Nucleus accumbens (tissue), 56 donors: ENCODE results near the gene SELENBP1.
"Not testable (repeated sequence)": the region's sequence is repeated elsewhere in the genome, so short reads cannot be mapped to it uniquely, and the experiment has no call there.

Experiments
- DNase-seq, 56 donors: peaks; one replicate each; lab custom pipeline; 2025; lab: John Stamatoyannopoulos, UW

The SELENBP1 gene

DNA sequence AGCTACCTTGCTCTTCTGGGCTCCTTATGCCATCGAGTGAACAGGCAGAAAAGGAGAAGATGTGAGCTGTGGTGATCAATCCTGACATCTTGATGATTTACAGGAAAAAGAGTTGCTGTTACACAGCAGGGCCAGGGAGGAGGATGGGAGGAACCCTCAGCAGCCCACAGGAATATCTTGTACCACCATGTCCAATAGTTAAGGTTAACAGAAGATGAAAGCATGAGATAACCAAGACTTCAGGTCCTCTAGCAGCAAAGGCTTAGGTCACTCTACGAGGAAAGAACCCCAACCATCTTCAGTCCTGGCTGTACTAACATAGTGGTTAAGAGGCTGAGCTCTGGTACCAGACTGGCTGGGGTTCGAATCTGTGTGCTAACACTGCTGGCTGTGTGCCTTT is 12.1 kb upstream of the SELENBP1 start:
- no peak for DNase-seq

DNA sequence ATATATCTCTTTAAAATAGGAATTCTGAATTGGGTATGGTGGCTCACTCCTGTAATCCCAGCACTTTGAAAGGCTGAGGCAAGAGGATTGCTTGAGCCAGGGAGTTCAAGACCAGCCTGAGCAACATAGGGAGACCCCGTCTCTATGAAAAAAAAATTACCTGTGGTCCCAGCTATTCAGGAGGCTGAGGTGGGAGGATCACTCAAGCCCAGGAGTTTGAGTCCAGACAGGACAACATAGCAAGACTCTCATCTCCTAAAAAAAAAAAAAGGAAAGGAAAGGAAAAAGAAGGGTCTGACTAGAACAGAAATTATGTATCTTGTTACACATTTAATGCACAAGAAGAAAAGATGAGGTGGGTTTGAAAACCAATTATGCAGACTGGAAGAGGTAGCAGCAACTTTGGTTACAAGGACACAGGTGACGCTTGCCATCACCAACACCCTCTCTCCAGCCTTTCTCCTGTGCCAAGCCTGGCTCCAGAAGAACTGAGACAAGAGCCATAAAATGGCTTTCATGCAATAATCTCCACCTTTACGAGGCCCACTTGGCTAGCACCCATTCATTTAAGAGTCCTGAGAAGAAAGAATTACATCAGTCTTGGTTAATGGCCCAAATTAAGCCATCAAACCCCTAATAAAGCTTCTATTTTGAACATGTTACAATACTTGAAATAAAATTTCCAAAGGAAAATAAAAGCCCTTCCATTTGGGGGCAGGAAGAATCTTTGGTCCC is 4.8 kb upstream of the SELENBP1 start:
- DNase-seq: no peak

DNA sequence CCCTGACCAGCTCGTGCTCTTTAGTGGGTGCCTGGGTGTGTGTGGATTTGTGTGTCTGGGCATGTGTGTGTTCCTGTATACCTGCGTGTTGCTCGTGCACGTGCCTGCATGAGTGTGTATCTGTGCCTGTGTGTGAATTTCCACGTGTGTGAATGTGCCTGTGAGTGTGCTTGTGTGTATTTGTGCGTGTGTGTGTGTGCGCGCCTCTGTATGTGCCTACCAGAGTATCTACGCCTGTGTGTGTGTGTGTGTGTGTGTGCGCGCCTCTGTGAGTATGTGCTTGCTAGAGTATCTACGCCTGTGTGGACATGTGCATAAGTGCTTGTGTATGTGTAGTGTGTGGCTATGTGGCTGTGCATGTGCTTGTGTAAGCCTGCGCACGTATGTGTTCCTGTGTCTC is 691 bp upstream of the SELENBP1 start:
- no peak for DNase-seq

DNA sequence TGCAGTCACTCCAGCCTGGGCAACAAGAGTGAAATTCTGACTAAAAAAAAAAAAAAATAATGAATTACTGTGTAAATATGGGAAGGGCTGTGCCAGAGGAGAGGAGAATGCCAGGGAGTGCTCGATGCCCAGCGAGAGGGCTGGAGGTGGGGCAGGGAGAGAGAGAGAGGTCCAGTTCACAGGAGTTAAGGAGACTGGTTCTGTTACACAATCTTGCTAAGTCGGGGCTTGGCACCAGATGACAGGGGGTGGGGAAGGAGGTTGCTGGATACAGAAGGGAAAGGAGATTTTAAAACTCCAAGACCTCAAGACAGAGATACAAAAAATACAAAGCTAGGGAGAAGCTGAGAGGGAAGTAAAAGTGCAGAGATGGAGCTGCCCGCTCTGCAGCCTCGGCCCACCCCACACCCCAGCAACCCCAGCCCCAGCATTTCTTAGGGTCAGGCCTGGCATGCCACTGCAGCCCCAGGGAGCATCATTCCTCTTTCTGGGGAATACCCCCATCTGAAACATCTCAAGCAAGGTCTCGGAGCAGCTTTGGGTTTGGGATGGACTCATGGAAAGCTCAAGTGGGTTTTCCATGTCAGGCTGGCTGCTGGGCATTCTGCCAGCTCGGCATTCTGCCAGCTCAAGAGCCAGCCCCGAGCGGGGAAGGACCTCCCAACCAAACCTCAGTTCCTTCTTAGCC is 991 bp downstream of the SELENBP1 start:
- peak in 46 of 56 donors; percentile 7 to 71 (median 37) for DNase-seq

DNA sequence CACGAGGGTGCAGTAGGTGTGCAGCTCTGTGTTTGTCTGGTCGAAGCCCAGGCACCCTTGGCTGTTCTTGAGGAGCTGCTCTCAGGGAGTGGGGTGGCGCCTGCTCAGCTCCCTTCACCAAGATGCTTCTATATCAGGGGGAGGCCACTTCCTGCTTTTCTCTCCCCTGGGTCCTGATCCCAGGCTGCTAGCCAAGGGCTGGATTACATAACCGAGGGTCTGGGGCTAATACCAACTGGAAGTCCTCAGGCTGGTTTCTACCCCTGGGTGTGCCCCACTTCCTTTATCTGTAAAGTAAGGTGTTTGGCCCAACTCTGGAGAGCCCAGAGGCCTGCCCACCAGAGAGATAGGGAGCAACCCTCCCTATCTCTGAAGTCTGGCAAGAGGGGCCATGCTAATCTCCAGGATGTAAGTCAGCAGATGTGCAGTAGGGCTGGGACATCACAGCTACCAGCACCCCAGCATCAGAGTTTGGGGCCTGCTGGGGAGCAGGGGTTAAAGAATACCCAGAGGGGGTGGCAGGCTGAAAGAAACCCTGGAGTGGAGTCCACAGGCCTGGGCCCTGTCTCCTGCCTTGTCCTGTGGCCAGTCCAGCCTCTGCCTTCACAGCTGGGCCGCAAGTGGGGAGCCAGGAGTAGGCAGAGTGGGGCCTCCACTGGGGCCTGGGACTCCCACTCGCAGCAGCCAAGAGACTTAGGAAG is 2.1 kb downstream of the SELENBP1 start:
- peak in 3 of 56 donors; percentile 5 to 12 (median 11) for DNase-seq

DNA sequence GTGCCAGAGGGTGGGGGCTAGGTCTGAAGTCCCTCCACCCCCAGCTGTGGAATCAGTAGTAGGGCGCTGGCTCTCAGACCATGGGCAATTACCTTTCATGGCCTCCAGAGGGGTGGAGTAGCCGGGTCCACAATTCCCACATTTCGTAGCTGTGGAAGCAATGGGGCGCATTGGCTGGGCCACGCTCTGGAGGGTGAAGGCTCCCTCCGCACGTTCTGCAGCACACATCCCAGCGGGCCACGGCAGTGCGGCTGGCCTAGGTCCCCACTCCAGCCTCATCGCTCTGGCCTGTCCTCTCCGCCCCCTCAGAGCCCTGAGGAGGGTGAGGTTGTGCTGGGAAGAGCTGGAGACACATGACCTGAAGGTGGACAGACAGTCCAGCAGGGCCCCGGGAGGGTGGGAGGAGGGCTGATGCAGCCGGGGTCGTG is 2.9 kb downstream of the SELENBP1 start:
- DNase-seq: no peak

DNA sequence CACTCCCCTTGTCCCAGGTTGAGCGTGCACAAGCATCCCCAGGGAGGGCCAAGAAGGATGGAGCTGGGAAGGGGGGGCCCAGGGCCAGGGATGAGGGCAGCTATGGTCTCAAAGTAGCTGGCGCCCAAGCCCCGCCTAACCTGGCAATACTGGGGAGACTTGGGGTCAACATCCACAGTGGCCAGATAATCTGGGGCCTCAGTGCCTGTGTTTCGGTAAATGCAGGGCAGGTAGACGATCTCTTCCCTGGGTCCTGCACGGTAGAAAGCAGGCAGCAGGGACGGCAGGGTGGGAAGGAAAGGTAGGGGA is 3.2 kb downstream of the SELENBP1 start:
- DNase-seq: no peak

DNA sequence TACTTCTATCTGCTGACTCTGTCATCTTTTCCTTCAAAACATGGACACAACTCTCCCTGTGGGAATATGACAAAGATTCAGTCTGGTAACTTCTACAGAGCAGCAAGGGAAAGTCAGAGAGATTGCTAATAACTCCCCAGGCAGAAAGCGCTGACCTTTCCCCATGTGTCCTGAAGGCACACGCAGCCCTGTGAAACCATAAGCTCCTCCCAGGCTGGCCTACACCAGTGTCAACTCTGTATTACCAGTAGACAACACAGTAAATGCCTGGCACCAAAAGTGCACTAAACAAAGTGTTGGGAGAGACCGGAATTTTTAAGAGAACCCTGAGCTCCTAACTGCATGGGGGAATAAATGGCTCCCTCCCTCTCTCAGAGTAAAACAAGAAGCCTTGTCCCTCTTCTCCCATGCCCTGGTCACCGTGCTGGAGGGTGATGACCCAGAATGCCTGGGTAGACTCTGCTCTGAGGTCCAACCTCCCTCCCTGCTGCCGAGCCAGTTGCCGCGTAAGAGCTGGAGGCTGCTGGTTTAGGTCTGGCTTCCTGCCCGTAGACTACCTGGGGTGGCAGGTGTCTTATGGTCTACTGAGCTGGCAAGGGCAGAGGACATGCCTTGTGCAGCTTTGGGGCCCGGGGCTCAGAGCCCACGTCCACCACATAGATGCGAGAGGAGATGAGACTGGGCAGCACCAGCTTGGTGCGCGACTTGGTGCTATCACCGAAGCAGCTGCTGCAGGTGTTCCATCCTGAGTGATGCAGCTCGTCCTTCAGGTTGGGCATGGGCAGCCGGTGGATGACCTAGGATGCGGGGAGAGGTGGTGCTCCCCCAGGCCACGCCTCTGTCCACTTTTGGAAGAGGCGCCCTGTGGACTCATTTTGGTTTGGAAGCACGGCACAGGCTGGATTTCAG is 3.9 kb downstream of the SELENBP1 start:
- no peak for DNase-seq

DNA sequence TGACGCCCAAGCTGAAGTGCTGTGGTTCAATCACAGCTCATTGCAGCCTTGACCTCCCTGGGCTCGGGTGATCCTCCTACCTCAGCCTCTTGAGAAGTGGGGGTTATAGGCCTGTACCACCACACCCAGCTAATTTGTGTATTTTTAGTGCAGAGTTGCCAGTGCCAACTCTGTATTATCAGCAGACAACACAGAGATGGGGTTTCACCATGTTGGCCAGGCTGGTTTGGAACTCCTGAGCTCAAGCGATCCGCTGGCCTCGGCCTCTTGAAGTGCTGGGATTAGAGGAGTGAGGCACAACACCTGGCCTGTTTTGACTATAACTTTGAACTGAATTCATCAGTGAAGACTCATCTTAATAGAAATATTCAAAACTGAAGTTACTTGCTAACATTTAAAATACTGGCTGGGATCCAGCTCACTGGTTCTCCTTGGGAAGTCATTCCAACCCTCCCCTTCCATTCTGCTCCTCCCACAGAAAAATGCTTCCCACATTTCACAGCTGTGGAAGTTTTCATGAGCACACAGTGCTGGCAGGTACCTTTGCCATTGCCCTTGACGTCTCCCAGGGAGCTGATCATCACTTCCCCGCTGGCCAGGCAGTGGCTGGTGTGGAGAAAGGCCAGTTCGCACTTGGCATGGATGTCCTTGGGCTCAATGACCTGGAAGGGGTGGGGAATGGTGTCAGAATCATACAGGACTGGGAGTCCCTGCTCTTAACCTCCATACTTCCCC is 4.7 kb downstream of the SELENBP1 start:
- peak in 16 of 56 donors; percentile 3 to 36 (median 16) for DNase-seq

DNA sequence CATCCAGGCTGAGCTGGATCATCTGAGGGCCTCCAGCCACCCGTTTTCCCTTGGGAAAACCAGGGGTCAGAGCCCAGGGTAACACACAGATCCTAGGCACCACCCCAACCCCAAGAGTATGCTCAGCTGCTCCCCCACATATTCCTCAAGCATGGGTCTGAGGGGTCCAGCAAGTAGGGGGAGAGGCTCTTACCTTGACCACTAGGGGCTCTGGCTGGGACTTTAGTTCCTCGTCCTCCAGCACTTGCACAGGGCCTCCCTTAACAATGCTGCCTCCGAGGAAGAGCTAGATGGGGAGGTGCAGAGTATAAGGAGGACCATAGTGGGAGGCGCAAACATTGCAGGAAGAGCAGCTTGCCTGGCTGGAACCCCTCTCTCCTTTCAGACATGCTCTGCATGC is 7.5 kb downstream of the SELENBP1 start:
- no peak for DNase-seq

DNA sequence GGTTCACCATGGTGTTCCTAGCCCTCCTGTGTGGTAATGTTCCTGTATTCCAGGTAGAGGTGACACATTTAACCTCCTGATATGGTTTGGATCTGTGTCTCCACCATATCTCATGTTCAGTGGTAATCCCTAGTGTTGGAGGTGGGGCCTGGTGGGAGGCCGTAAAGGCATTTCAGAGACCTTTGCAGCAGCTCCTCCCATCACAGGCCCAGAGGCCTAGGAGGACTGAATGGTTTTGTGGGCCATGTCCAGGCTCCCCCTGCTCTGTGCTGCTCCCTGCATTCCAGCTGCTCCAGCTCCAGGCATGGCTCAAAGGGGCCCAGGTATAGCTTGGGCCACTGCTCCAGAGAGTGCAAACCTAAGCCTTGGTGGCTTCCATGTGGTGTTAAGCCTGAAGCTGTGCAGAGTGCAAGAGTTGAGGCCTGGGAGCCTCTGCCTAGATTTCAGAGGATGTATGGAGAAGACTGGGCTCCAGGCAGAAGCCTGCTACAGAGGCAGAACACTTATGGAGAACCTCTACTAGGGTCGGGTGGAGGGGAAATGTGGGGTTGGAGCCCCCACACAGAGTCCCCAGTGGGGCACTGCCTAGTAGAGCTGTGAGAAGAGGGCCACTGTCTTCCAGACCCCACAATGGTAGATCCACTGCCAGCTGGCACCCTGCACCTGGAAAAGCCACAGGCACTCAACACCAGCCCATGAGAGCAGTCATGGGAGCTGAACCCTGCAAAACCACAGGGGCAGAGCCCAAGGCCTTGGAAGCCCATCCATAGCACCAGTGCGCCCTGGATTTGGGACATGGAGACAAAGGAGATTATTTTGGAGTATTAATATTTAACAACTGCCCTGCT is 10.0 kb downstream of the SELENBP1 start:
- no peak for DNase-seq

DNA sequence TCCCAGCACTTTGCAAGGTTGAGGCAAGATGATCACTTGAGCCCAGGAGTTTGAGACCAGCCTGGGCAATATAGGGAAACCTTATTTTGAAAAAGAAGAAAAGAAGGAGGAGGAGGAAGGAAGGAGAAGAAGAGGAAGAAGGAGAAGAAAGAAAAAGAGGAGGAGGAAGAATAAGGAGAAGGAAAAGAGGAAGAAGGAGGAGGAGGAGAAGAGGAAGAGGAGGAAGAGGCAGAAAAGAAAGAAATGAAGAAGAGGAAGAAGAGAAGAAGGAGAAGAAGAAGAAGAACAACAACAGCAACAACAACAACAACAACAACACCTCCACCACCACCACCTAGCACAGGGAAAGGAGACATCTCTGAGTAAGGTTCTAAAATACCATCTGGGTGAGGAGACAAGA is 10.6 kb downstream of the SELENBP1 start:
- DNase-seq: no peak

DNA sequence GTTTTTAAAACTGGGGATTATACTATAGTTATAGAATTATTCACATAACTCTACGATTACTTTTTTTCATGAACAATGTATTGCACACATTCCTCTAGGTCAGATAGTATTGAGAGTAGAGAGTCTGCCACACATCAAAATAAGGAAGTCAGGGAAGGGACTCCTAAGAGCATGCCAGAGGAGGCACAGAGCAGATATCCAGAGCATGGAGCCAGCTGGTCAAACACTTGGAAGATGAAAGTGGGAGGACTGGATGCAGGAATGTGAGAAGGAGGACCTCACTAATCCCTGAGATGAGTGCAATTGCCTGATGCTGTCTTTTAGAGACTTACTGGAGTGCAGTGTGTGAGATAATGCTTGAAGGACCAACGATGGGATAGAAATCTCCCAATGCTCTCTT is 15.8 kb downstream of the SELENBP1 start:
- no peak for DNase-seq

DNA sequence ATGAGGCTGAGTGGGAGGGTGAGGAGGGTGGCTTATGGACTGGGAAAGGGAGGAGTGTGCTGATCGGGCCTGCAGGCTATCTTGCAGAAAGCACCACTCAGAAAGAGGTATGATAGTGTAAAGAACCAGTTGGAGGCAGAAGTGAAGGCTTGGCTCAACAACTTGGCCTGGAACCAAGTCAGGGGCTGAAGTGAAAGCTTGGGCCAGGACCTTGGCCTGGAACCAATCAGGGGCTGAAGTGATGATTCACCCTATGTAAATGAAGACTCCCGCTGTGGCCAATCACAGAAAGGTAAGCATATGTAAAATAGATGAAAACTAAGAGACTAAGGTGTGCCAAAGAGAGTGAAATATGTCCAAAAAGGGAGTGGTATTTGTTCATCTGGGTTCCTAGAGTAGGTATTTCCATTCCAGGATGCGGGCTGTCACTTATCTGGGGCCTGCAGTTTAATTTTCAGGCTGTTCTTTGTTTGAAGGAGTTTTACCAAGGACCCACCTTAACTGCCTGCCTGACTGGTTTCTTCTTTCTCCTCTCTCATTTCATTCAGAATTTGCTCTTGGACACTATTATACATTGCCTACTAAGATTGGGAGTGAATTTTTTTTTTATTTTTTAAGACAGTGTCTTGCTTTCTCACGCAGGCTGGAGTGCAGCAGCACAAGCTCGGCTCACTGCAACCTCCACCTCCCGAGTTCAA is 20.3 kb downstream of the SELENBP1 start:
- DNase-seq: no peak

DNA sequence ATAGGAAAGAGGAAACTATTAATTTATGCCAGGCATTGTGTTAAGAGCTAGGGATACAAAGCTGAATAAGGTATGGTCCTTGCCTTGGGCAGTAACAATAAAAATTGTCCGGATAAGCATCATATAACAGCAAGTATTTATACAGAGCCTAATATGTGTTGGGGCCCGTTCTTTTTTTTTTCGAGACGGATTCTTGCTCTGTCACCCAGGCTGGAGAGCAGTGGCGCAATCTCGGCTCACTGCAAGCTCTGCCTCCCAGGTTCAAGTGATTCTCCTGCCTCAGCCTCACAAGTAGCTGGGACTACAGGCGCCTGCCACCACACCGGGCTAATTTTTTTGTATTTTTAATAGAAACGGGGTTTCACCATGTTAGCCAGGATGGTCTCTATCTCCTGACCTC is 22.2 kb downstream of the SELENBP1 start:
- not testable (repeated sequence) for DNase-seq

DNA sequence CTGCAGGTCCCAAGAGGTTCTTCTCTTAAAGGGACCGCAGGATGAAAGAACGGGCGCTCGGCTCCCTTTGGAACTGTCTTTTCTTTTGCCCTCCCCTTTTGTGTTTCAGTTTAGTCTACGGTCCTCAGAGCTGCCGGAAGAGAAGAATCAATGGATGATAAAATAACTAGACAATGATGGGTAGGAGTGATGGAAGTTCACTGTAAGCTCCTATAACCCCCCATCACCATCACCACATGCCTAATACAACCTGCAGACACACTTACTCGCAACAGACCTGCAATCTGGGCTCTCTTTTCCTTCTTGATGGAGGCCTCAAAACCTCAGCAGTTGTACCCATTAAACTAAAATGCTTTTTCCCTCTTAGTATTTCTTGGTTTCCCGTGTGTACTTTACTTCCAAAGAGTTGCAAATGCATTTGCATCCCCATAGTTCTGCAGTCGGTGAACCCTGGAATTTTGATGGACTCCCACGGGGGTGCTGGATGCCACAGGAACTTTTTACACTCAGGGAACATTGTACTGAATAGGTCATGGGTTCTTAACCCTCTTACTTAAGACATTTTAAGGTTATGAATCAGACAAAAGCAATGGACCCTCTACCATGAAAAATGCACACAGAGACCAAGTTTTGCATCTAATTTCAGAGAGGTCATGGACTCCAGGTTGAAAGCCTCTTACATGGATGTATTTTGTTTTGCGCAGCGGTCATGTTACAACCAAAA is 24.8 kb downstream of the SELENBP1 start:
- no peak for DNase-seq

DNA sequence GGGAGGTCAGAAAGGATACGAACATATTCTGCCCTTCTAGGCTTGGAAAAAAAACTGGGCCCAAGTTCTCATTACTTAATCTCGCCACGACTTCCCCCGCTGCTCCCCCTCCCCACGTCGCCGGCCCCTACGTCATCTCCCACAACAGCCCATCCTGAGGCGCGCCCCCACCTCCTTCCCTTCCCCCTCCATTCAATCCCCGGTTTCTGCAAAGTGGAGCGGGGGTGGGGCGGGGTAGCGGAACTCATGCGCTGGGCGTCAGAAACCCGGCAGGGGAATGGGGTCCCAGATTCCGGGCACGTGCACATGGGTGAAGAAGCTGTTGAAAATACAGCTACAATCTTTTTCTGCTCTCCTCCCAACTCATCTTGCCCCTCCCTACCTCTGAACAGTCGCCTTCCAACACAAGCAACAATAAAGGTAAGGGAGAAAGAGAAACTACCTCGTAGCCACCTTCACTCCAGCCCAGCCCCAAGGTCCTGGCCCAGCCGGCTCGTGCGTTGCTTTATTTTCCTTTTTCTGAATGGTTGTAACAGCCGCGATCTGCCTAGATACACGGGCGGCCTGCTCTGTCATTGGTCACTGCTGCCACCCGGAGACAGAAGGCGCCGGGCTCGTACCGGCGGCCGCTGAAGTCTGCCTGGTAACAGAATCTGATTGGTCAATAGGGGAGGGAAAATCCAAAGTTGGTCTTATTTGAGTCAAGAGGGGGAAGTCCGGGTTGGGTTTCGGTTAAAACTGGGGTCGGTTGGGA is 25.6 kb downstream of the SELENBP1 start, which contains the start of gene RFX5:
RFX5 (minus strand) TSS at position 484 of the 754 bp plus-strand sequence. CDS start 932 bp downstream, outside the sequence.
- peak; percentile 26 to 97 (median 88) for DNase-seq
